ENCODE measurements around the gene IMPA2.

DNA sequence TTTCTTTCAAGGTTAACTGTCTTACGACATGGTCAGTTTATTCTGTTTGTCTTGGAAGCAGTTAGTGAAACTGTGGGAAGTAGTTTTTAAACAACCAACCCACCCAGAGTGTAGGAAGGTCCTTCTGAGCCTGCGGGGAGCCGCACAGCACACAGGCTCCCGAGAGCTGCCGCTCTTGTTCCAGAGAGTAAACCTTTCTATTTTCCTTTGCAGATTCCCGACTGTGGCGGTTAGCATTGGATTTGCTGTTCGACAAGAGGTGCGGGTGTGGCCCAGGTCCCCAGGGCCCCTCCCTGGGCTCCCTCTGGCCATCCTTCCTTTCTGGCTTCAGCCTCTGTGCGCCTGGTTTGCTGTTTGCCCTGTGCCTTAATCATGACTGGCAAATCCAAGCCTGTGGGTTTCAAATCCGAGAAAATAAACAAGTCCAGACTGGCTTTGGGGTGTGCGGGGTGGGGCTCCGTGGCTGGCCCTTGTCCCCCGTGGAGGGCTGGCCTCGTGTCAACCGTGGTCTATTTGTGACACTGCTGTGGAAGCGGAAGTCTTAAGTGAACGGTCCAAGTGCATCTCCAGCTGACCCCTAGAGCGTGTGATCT, 30.7 kb downstream of the IMPA2 start:
- TF ChIP-seq, protein P1, sequence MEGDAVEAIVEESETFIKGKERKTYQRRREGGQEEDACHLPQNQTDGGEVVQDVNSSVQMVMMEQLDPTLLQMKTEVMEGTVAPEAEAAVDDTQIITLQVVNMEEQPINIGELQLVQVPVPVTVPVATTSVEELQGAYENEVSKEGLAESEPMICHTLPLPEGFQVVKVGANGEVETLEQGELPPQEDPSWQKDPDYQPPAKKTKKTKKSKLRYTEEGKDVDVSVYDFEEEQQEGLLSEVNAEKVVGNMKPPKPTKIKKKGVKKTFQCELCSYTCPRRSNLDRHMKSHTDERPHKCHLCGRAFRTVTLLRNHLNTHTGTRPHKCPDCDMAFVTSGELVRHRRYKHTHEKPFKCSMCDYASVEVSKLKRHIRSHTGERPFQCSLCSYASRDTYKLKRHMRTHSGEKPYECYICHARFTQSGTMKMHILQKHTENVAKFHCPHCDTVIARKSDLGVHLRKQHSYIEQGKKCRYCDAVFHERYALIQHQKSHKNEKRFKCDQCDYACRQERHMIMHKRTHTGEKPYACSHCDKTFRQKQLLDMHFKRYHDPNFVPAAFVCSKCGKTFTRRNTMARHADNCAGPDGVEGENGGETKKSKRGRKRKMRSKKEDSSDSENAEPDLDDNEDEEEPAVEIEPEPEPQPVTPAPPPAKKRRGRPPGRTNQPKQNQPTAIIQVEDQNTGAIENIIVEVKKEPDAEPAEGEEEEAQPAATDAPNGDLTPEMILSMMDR (conservative IDR thresholded peaks at IDR 0.05 in 1 of 2, IDR thresholded peaks at IDR 0.05 in 1 of 2; ENCODE audit: low read depth in 1 of 2, low read length in 2 of 2): no peak
- TF ChIP-seq EZH2 (IDR thresholded peaks at IDR 0.05; ENCODE audit: low read length, missing control alignments): no peak

Data from fibroblast of lung (primary cell).